Uterus (tissue), 4 donors: ENCODE data around the gene BTBD9. TPM values are rescaled to one million over a fixed set of nuclear protein-coding genes. Genes with fewer than 3 reads are reported as not detected.

Source experiments
- DNase-seq, 2 donors: peaks; one replicate each; pipeline ENCODE4 v3.0.0-alpha.2; 2019 to 2020
- H3K27ac ChIP-seq, 2 donors: fragments of 200-600 bp; sonication (generic); 1 replicate in 1 of 2; 2 replicates in 1 of 2; pipeline ENCODE4 v1.5.1; 2016 to 2018
- H3K27me3 ChIP-seq, 2 donors: fragments of 200-600 bp; sonication (generic); one replicate each; pipeline ENCODE4 v1.5.1; 2018 to 2019; ENCODE audit warnings: control low read depth in 1 of 2
- H3K36me3 ChIP-seq, 2 donors: fragments of 200-600 bp; sonication (generic); one replicate each; pipeline ENCODE4 v1.5.1; 2019; ENCODE audit warnings: control low read depth in 1 of 2
- H3K4me1 ChIP-seq, 2 donors: fragments of 200-600 bp; sonication (generic); one replicate each; pipeline ENCODE4 v1.5.1; 2018 to 2019; ENCODE audit warnings: control low read depth in 1 of 2
- H3K4me3 ChIP-seq, 2 donors: fragments of 200-600 bp; sonication (generic); 1 replicate in 1 of 2; 2 replicates in 1 of 2; pipeline ENCODE4 v1.5.1; 2018 to 2019; ENCODE audit warnings: mild to moderate bottlenecking in 1 of 2
- H3K9me3 ChIP-seq, 2 donors: fragments of 200-600 bp; sonication (generic); one replicate each; pipeline ENCODE4 v1.5.1; 2019; ENCODE audit warnings: control low read depth in 1 of 2
- POLR2A ChIP-seq, 2 donors: fragments of 450-650 bp; IDR thresholded peaks; one replicate each; pipeline ENCODE4 v1.6.1; 2016; ENCODE audit warnings: antibody characterized with exemption in 2 of 2, mild to moderate bottlenecking in 1 of 2, moderate library complexity in 1 of 2
- intact Hi-C: fragments of 100-400 bp; cut with DNase I; formaldehyde crosslinking; loops from one replicate; pipeline ENCODE4 v1.15.1; 2023; ENCODE audit warnings: low total_unique reads
- total RNA-seq, 4 donors: library from RNA; depleted of rRNA in 3 of 4; stranded (reverse); fragments of >200 nt in 3 of 4; gene quantifications; one replicate each; pipeline versions ENCODE4 v1.1.0 to v1.2.4, GENCODE V29; 2014 to 2023
- TF ChIP-seq, protein P1 (sequence below), 4 experiments: fragments of 200-600 bp in 2 of 4; fragments of 450-650 bp in 2 of 4; sonication (generic) in 2 of 4; IDR thresholded peaks; one replicate each; pipeline ENCODE4 v1.5.1; 2016 to 2019; ENCODE audit warnings: antibody characterized with exemption in 4 of 4, mild to moderate bottlenecking in 2 of 4, moderate library complexity in 1 of 4
- donor health status: DM: yes; HTN: yes; CAD: no.

BTBD9 gene
- total RNA-seq, 4 donors from 2014 or later: 10.3 to 50.3 (median 34.4) TPM

DNA sequence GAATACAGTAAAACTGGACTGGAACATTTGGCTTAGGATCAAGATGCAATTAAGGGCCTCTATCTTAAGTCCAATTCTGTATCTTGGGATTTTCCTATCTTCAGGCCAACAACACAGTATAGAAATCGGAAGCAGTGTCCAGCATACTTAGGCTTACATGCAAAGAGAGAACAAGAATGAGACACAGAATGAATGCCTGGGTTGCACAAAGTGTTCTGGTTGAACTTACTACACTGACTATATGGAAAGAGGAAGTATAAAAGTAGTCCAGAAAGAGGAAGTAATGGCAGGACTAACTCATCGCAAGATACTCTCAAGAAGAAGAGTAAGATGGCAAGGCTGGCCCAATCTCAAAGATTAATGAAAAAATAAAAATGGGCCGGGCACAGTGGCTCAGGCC is 87.6 kb downstream of the BTBD9 start:
- intact Hi-C loops: no loop called here
- H3K27ac ChIP-seq: no peak overlapping the region
- TF ChIP-seq, protein P1, sequence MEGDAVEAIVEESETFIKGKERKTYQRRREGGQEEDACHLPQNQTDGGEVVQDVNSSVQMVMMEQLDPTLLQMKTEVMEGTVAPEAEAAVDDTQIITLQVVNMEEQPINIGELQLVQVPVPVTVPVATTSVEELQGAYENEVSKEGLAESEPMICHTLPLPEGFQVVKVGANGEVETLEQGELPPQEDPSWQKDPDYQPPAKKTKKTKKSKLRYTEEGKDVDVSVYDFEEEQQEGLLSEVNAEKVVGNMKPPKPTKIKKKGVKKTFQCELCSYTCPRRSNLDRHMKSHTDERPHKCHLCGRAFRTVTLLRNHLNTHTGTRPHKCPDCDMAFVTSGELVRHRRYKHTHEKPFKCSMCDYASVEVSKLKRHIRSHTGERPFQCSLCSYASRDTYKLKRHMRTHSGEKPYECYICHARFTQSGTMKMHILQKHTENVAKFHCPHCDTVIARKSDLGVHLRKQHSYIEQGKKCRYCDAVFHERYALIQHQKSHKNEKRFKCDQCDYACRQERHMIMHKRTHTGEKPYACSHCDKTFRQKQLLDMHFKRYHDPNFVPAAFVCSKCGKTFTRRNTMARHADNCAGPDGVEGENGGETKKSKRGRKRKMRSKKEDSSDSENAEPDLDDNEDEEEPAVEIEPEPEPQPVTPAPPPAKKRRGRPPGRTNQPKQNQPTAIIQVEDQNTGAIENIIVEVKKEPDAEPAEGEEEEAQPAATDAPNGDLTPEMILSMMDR (IDR thresholded peaks at IDR 0.05): no peak
- TF ChIP-seq POLR2A (IDR thresholded peaks at IDR 0.05): no peak

DNA sequence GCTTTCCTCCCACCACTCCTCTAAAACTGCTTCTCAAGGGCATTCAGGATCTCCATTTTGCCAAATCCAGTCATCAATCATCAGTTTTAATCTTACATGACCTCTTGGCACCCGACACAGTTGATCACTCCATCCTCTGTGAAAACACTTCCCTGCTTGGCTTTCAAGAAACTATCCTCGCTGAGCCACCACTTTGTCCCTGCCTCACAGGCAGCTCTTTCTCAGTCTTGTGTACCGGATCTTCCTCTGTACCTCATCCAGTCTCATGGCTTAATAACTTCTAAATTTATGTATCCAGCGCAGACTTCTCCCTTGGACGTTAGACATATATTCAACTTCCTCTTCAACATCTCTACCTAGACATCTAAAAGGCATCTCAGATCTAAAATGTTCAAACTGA is 89.9 kb downstream of the BTBD9 start:
- Histone ChIP-seq H3K36me3 (no peaks in the 10 kb centered on the region), H3K27me3 (no peaks in the 10 kb centered on the region), H3K27ac (no peak overlapping the region), H3K4me3 (no peak overlapping the region), H3K4me1 (no peaks in the 10 kb centered on the region), H3K9me3 (no peaks in the 10 kb centered on the region)
- intact Hi-C loops: no loop called here
- DNase-seq: no peak
- TF ChIP-seq POLR2A (IDR thresholded peaks at IDR 0.05): no peak

More for the DNA sequence above, 87.6 kb downstream of the BTBD9 start:
- H3K36me3 ChIP-seq: no peaks in the 10 kb centered on the region
- DNase-seq: no peak
- no peaks in the 10 kb centered on the region for H3K4me1 ChIP-seq
- H3K4me3 ChIP-seq: no peak overlapping the region
- no peaks in the 10 kb centered on the region for H3K27me3 ChIP-seq
- H3K9me3 ChIP-seq: no peaks in the 10 kb centered on the region

DNA sequence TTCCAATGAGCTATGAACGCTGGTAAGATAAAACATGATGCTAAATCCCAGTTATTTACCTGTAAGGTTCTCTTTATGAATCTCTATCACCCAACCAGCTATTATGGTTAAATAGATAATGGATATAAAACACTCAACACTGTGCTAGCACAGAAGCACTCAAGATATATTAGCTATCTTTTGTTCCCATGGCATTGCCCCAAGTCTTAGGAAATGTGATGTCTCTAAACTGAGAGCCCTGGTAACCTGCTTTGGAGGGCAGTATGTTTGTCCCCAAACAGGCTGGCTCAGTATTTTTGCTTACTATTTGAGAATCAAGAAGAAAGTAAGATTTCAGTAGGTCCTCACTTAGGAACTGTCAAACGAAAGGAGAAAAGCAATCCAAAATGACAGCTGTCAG is 90.5 kb downstream of the BTBD9 start:
- Histone ChIP-seq H3K27me3 (no peaks in the 10 kb centered on the region), H3K9me3 (no peaks in the 10 kb centered on the region), H3K27ac (no peak overlapping the region), H3K4me1 (no peaks in the 10 kb centered on the region), H3K36me3 (no peaks in the 10 kb centered on the region), H3K4me3 (no peak overlapping the region)
- no peak for DNase-seq
- TF ChIP-seq, protein P1 (IDR thresholded peaks at IDR 0.05): no peak
- no peak for TF ChIP-seq POLR2A (IDR thresholded peaks at IDR 0.05)
- intact Hi-C loops: no loop called here

DNA sequence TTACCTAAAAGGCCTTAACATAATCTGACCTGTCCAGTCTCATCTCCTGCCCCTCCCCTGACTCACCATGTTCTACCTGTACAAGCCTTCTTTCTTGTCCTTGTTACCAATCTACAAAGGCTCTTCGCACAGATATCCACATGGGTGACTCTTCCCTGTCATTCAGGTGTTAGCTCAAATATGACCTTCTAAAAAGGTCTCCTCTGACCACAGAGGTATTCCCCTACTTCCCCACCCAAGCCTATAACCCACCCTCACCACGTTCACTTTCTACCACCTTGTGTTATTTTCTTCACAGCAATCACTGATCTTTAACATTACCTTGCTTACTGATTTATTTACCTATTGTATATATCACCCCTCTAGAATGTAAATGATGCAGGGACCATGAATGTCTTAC is 96.7 kb downstream of the BTBD9 start:
- intact Hi-C loops: no loop called here
- no peak overlapping the region for H3K27ac ChIP-seq
- TF ChIP-seq, protein P1 (IDR thresholded peaks at IDR 0.05): no peak
- no peak for TF ChIP-seq POLR2A (IDR thresholded peaks at IDR 0.05)

DNA sequence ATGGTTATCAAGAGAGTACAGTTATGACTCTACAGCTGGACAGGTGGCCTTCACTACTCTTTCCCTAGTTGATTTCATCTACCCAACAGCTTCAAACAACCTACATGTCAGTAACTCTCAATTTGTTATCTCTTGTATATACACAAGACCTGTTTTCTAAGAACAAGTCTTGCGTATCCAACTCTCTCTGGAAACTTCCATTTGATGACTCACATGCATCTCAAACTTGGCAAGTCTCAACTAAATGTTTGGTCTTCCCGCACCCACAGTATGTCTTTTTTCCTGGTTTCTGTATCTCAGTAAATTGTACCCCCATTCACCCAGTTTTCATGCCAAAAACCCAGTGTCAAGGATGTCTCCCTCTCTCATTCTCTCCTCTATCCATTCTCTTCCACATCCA is 97.7 kb downstream of the BTBD9 start:
- no peaks in the 10 kb centered on the region for H3K36me3 ChIP-seq
- no peak overlapping the region for H3K4me3 ChIP-seq
- no peak overlapping the region for H3K27ac ChIP-seq
- H3K27me3 ChIP-seq: no peaks in the 10 kb centered on the region
- no peak for DNase-seq
- no peaks in the 10 kb centered on the region for H3K4me1 ChIP-seq
- no peak for TF ChIP-seq POLR2A (IDR thresholded peaks at IDR 0.05)
- TF ChIP-seq, protein P1 (IDR thresholded peaks at IDR 0.05): no peak
- intact Hi-C loops: no loop called here
- H3K9me3 ChIP-seq: no peaks in the 10 kb centered on the region

More for the DNA sequence above, 96.7 kb downstream of the BTBD9 start:
- no peak overlapping the region for H3K4me3 ChIP-seq
- DNase-seq: no peak
- no peaks in the 10 kb centered on the region for H3K36me3 ChIP-seq
- H3K9me3 ChIP-seq: no peaks in the 10 kb centered on the region
- no peaks in the 10 kb centered on the region for H3K4me1 ChIP-seq
- no peaks in the 10 kb centered on the region for H3K27me3 ChIP-seq

DNA sequence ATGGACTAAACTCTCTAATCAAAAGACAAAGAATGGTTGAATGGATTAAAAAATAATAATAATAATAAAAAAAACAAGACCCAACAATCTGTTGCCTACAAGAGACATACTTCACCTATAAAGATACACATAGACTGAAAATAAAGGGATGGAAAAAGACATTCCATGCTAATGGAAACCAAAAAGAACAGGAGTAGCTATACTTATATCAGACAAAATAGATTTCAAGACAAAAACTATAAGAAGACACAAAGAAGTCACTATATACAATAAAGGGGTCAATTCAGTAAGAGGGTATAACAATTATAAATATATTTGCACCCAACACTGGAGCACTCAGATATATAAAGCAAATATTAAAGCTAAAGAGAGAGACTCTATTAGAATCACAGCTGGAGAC is 106.7 kb downstream of the BTBD9 start:
- no peaks in the 10 kb centered on the region for H3K27me3 ChIP-seq
- no peaks in the 10 kb centered on the region for H3K36me3 ChIP-seq
- H3K27ac ChIP-seq: no peak overlapping the region
- no peak overlapping the region for H3K4me3 ChIP-seq
- no peak for DNase-seq
- TF ChIP-seq, protein P1 (IDR thresholded peaks at IDR 0.05): no peak
- no peak for TF ChIP-seq POLR2A (IDR thresholded peaks at IDR 0.05)
- no peaks in the 10 kb centered on the region for H3K4me1 ChIP-seq
- no peaks in the 10 kb centered on the region for H3K9me3 ChIP-seq
- intact Hi-C loops: no loop called here
